Peyer's patch (tissue), 4 donors: ENCODE measurements around the gene MAGI2.

Experiments
- POLR2A ChIP-seq, 2 donors: fragments of 450-650 bp; IDR thresholded peaks; one replicate each; pipeline ENCODE4 v1.5.1; 2017; ENCODE audit warnings: antibody characterized with exemption in 2 of 2, mild to moderate bottlenecking in 2 of 2, moderate library complexity in 2 of 2
- TF ChIP-seq, protein P1 (sequence below), 6 experiments: fragments of 450-650 bp in 4 of 6; fragments of 200-600 bp in 2 of 6; sonication (generic) in 1 of 6; IDR thresholded peaks; one replicate each; pipeline ENCODE4 v1.5.1; 2017 to 2019; ENCODE audit warnings: antibody characterized with exemption in 6 of 6, mild to moderate bottlenecking in 3 of 6, moderate library complexity in 1 of 6

DNA sequence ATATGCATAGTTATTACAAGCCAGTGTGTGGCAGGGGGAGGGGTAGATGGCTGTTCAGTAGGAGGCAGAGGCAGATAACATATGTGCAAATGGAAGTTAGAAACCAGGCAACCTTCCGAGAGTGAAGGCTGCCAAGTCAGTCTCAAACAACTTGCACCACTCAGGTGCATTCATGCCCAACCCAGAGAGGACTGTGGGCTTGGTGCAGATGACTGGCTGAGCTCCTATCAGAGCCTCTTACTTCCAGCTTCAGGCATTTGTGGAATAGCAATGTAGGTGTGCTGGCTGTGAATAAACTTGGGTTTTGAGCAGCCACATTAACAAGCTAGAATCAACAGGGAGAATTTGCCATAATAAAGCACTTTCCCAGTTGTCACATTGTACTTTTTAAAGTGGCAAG lies 865.1 kb downstream of the MAGI2 start:
- TF ChIP-seq, protein P1, sequence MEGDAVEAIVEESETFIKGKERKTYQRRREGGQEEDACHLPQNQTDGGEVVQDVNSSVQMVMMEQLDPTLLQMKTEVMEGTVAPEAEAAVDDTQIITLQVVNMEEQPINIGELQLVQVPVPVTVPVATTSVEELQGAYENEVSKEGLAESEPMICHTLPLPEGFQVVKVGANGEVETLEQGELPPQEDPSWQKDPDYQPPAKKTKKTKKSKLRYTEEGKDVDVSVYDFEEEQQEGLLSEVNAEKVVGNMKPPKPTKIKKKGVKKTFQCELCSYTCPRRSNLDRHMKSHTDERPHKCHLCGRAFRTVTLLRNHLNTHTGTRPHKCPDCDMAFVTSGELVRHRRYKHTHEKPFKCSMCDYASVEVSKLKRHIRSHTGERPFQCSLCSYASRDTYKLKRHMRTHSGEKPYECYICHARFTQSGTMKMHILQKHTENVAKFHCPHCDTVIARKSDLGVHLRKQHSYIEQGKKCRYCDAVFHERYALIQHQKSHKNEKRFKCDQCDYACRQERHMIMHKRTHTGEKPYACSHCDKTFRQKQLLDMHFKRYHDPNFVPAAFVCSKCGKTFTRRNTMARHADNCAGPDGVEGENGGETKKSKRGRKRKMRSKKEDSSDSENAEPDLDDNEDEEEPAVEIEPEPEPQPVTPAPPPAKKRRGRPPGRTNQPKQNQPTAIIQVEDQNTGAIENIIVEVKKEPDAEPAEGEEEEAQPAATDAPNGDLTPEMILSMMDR (IDR thresholded peaks at IDR 0.05), result no peak
- TF ChIP-seq POLR2A (IDR thresholded peaks at IDR 0.05), result no peak
